ENCODE results near the gene TUBGCP2. TPM values are rescaled to one million over a fixed set of nuclear protein-coding genes. Genes with fewer than 3 reads are reported as not detected.

TUBGCP2 gene
- total RNA-seq (2021; ENCODE audit: unreplicated experiment) (35.4 TPM), Bru-seq, nascent RNA (percentile 60 among the genes with signal in this experiment), BruChase-seq, experiment 1, labeled RNA remaining after a 6-hour chase (percentile 76 among the genes with signal in this experiment), BruChase-seq, experiment 2, labeled RNA remaining after a 2-hour chase (percentile 64 among the genes with signal in this experiment)
- polyA plus RNA-seq (2012) = 28.2 and 32.7 TPM in 2 replicates
- long read RNA-seq, full-length matches to known transcripts = 59 of 88 reads
- long read RNA-seq, partial matches to known transcripts = 18 of 88 reads
- long read RNA-seq, other reads (novel, unspliced or antisense) = 11 of 88 reads

- H3K4me2 ChIP-seq (ENCODE audit: low read length) = peak within 1 kb of the TSS; percentile 82
- H3K27ac ChIP-seq (ENCODE audit: low read depth, low read length) = peak within 1 kb of the TSS; percentile 86
- DNase-seq (ENCODE audit: low read depth, low spot score) (no peak), ATAC-seq (peak; percentile 72)
- H3K4me3 ChIP-seq (replicated peaks in 1 of 2; ENCODE audit: low read depth in 1 of 2, low read length in 2 of 2) = peak within 1 kb of the TSS; percentile 78 to 89
- H3K36me3 ChIP-seq (ENCODE audit: control insufficient read depth in 1 of 2, insufficient read depth in 2 of 2, low read length in 2 of 2) = peaks cover 0 to 3% of the 10 kb centered on the region in 2 experiments; a peak in 1 of 4 replicates
- H3K4me1 ChIP-seq (ENCODE audit: control insufficient read depth in 1 of 2, insufficient read depth in 2 of 2, low read length in 2 of 2) = peaks cover 2 to 15% of the 10 kb centered on the region in 2 experiments; a peak in 2 of 4 replicates
- H2AFZ ChIP-seq (ENCODE audit: low read depth, low read length, poor library complexity, severe bottlenecking) = no peak within 1 kb of the TSS
- POLR2A ChIA-PET = no interaction called here
- peaks cover 39% of the 10 kb centered on the region for H3K79me2 ChIP-seq (ENCODE audit: insufficient read depth, low read length)
- no peaks in the 10 kb centered on the region for H3K9me3 ChIP-seq (ENCODE audit: control insufficient read depth in 1 of 2, insufficient read depth in 1 of 2, low read depth in 1 of 2, low read length in 2 of 2)
- no peaks in the 10 kb centered on the region for H3K9me2 ChIP-seq (ENCODE audit: insufficient read depth)
- no peaks in the 10 kb centered on the region for H3K27me3 ChIP-seq (ENCODE audit: insufficient read depth, low read length)
- no TSS peak for BruUV-seq (replicated peaks)
- intact Hi-C loops (cut with micrococcal nuclease) = no loop called here
- H3K9ac ChIP-seq (ENCODE audit: low read length) = peak within 1 kb of the TSS; percentile 88
- peak; percentile 31 for TF ChIP-seq POLR2AphosphoS5 (IDR thresholded peaks at IDR 0.05; ENCODE audit: low read depth, low read length)
- TF ChIP-seq YY1 (IDR thresholded peaks at IDR 0.05; ENCODE audit: extremely low read depth, insufficient replicate concordance, low read depth, low read length) = no peak
- peak; percentile 79 for TF ChIP-seq ZFX (IDR thresholded peaks at IDR 0.05)
- no peak for TF ChIP-seq RAD21 (IDR thresholded peaks at IDR 0.05; ENCODE audit: low read depth)
- no peak for TF ChIP-seq SRF (IDR thresholded peaks at IDR 0.05; ENCODE audit: low read depth)
- no peak for TF ChIP-seq CEBPB (IDR thresholded peaks at IDR 0.05; ENCODE audit: low read depth)
- no peak for TF ChIP-seq POLR2A (IDR thresholded peaks at IDR 0.05; ENCODE audit: borderline replicate concordance, extremely low read depth, insufficient read depth, insufficient read length)
- no peak for TF ChIP-seq REST (IDR thresholded peaks at IDR 0.05; ENCODE audit: low read depth)
- peak; percentile 40; the same call in 1 of the 2 replicates for TF ChIP-seq SP1 (IDR thresholded peaks at IDR 0.05; ENCODE audit: low read depth)
- TF ChIP-seq EGR1 (IDR thresholded peaks at IDR 0.05; ENCODE audit: low read depth) = no peak
- CTCF ChIA-PET = interaction anchor here (1.6 to 1.8 kb wide), 2 partner anchors 21 to 50 kb away, joined by 4 to 5 read pairs; no protein-coding TSS in a partner anchor
- RAD21 ChIA-PET (ENCODE audit: low non-redundant PET in 1 of 2, low total read pairs in 2 of 2, uncharacterized antibody in 2 of 2, unreplicated experiment in 2 of 2) = no interaction called here
- H4K20me1 ChIP-seq (ENCODE audit: insufficient read depth) = no peaks in the 10 kb centered on the region
Observed at GRCh38 chr10:133308421-133309099, at the start of gene TUBGCP2, which contains the start of gene ZNF511. Gene TUBGCP2 (minus strand): TSS chr10:133308872. CDS start chr10:133302941, 5,931 bp downstream. Gene ZNF511 (plus strand): TSS chr10:133308914. CDS start chr10:133308944, 30 bp downstream.
